Measurements from ENCODE around the gene ZNF579. TPM values are rescaled to one million over a fixed set of nuclear protein-coding genes. Genes with fewer than 3 reads are reported as not detected.

The ZNF579 gene
- total and polyA plus RNA-seq, 9 of the 15 experiments (the other 6 are each of a cell fraction or from before 2014, with no cell fraction given), result 0.06 to 15.9 (median 1.6) TPM

DNA sequence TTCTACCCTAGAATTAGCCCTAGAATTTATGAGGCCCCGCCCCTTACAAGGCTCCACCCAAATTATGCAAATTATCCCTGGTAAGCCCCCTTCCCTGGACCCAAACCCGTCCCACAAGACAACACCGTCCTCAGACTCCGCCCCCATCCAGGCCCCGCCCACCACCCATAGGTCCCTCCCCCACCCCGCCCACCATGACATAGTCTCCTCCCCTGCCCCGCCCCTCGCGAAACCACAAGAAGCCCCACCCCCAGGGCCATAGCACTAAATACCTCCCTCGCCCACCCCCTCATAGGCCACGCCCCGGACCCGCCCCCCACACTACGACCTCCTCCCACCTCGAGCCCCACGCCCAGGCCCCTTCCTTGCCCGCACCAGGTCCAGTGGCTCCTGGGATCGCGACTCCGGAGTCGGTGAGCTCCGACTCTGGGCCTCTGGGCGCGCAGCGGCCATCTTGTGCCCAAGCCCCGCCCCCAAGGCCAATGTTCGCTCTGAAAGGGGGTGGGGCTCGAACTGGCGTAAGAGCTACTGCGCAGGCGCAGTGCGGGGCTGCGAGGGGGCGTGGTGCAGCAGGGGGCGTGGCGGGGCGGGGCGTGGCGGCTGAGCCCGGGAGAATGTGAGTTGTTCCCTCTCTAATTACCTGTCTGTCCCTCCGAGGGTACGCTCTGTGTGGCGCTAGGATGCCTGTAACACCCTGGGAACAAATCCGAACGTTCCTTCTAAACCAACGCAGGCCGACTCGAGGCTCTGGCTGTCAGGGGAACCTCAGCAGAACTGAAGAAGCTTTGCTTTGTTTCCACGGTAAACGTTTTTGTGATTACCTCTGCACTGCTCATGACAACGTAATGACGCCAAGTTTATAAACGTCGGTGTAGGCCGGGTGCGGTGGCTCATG is 43.7 kb upstream of the ZNF579 start, which contains the start of gene ZNF784 (continued):
- peak; percentile 85 for TF ChIP-seq KDM5B (IDR thresholded peaks at IDR 0.05; ENCODE audit: insufficient replicate concordance, low read depth, low read length)
- no peak for TF ChIP-seq ZNF263 (CRISPR knock-in tag; IDR thresholded peaks at IDR 0.05; ENCODE audit: borderline replicate concordance)
- no peak for TF ChIP-seq NFXL1 (CRISPR knock-in tag; IDR thresholded peaks at IDR 0.05)
- peak; percentile 44; the same call in 1 of the 2 replicates for TF ChIP-seq RB1 (IDR thresholded peaks at IDR 0.05; ENCODE audit: low read depth)
- TF ChIP-seq RBFOX2 (IDR thresholded peaks at IDR 0.05; ENCODE audit: low read depth, low read length), result peak; percentile 77
- TF ChIP-seq L3MBTL2 (IDR thresholded peaks at IDR 0.05), result peak; percentile 76
- TF ChIP-seq CTBP1 (IDR thresholded peaks at IDR 0.05; ENCODE audit: borderline replicate concordance), result peak; percentile 33; the same call in 1 of the 2 replicates
- peak in 1 of 2 experiments; percentile 51; a peak in 1 of 4 replicates for TF ChIP-seq TBL1XR1 (IDR thresholded peaks at IDR 0.05; ENCODE audit: low read length in 2 of 2)
- TF ChIP-seq MXI1 (IDR thresholded peaks at IDR 0.05; ENCODE audit: low read depth, low read length), result peak; percentile 46; the same call in 1 of the 2 replicates
- no peak for TF ChIP-seq ZNF140 (CRISPR knock-in tag; IDR thresholded peaks at IDR 0.05)
- peak; percentile 81 for TF ChIP-seq PHF8 (IDR thresholded peaks at IDR 0.05; ENCODE audit: borderline replicate concordance, low read length)
- peak; percentile 17; the same call in 1 of the 2 replicates for TF ChIP-seq SMARCE1 (IDR thresholded peaks at IDR 0.05)
- 0 out of 4 replicates have a peak, but pooled peaks of 1 of the 2 experiments have one; percentile 45 for TF ChIP-seq HDAC1 (IDR thresholded peaks at IDR 0.05)
- no peak for TF ChIP-seq TFAM (CRISPR knock-in tag; conservative IDR thresholded peaks at IDR 0.05)
- TF ChIP-seq ZFX (CRISPR knock-in tag; IDR thresholded peaks at IDR 0.05), result peak; percentile 62
- TF ChIP-seq PHF20 (IDR thresholded peaks at IDR 0.05; ENCODE audit: partially characterized antibody), result no peak
- TF ChIP-seq KDM2B (CRISPR knock-in tag; IDR thresholded peaks at IDR 0.05), result no peak
- no peak for TF ChIP-seq ZNF696 (CRISPR knock-in tag; conservative IDR thresholded peaks at IDR 0.05)
- TF ChIP-seq, protein P1, sequence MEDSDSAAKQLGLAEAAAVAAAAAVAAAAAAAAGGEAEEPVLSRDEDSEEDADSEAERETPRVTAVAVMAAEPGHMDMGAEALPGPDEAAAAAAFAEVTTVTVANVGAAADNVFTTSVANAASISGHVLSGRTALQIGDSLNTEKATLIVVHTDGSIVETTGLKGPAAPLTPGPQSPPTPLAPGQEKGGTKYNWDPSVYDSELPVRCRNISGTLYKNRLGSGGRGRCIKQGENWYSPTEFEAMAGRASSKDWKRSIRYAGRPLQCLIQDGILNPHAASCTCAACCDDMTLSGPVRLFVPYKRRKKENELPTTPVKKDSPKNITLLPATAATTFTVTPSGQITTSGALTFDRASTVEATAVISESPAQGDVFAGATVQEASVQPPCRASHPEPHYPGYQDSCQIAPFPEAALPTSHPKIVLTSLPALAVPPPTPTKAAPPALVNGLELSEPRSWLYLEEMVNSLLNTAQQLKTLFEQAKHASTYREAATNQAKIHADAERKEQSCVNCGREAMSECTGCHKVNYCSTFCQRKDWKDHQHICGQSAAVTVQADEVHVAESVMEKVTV (CRISPR knock-in tag; IDR thresholded peaks at IDR 0.05), result no peak
- 0 out of 2 replicates have a peak, but pooled peaks have one; percentile 35 for TF ChIP-seq CHD2 (IDR thresholded peaks at IDR 0.05; ENCODE audit: low read depth, low read length)
- no peak for TF ChIP-seq KDM4B (IDR thresholded peaks at IDR 0.05; ENCODE audit: borderline replicate concordance in 2 of 2, low read depth in 1 of 2)
- peak; percentile 52 for TF ChIP-seq MYC (IDR thresholded peaks at IDR 0.05; ENCODE audit: low read depth, low read length)
- no peak for TF ChIP-seq MYC (CRISPR knock-in tag; IDR thresholded peaks at IDR 0.05; ENCODE audit: borderline replicate concordance, low read depth)
- no peak for TF ChIP-seq KAT2B (IDR thresholded peaks at IDR 0.05; ENCODE audit: low read depth, low read length)
- TF ChIP-seq KAT7 (CRISPR knock-in tag; IDR thresholded peaks at IDR 0.05; ENCODE audit: borderline replicate concordance), result 0 out of 2 replicates have a peak, but pooled peaks have one; percentile 71
- TF ChIP-seq, protein P2, sequence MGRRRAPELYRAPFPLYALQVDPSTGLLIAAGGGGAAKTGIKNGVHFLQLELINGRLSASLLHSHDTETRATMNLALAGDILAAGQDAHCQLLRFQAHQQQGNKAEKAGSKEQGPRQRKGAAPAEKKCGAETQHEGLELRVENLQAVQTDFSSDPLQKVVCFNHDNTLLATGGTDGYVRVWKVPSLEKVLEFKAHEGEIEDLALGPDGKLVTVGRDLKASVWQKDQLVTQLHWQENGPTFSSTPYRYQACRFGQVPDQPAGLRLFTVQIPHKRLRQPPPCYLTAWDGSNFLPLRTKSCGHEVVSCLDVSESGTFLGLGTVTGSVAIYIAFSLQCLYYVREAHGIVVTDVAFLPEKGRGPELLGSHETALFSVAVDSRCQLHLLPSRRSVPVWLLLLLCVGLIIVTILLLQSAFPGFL (CRISPR knock-in tag; IDR thresholded peaks at IDR 0.05), result no peak

Measured in K562 (cell line).